Head of caudate nucleus (tissue), 42 donors: ENCODE results near the gene CREB5.

Experiments
- DNase-seq, 42 donors: peaks; one replicate each; pipeline versions ENCODE4 v3.0.0 to v3.0.0-alpha.2; 2020 to 2021; ENCODE audit warnings: mixed read lengths in 7 of 42
- intact Hi-C: fragments of 100-400 bp; cut with DNase I; formaldehyde crosslinking; loops from one replicate; pipeline ENCODE4 v1.15.0; 2022

The CREB5 gene

GRCh38 chr7:28677668-28678067 lies 265.4 kb downstream of the CREB5 start:
- no peak for DNase-seq
- intact Hi-C loops, result no loop called here

- intact Hi-C loops, result no loop called here
- DNase-seq, result no peak
Observed at GRCh38 chr7:28678431-28678965, 266.2 kb downstream of the CREB5 start.

- intact Hi-C loops, result loop anchor here (10.0 kb wide), 1 partner anchor 267 kb away; the partner anchor contains the start of gene CREB5
- DNase-seq, result no peak
Observed at GRCh38 chr7:28681693-28682310, 269.5 kb downstream of the CREB5 start.

GRCh38 chr7:28682801-28683200 lies 270.5 kb downstream of the CREB5 start:
- intact Hi-C loops, result loop anchor here (10.0 kb wide), 1 partner anchor 268 kb away; the partner anchor contains the start of gene CREB5
- DNase-seq, result no peak

- DNase-seq, result no peak
- intact Hi-C loops, result loop anchor here (10.0 kb wide), 1 partner anchor 270 kb away; the partner anchor contains the start of gene CREB5
Observed at GRCh38 chr7:28684650-28685241, 272.4 kb downstream of the CREB5 start.

GRCh38 chr7:28685242-28685643 lies 272.9 kb downstream of the CREB5 start:
- peak in 40 of 42 donors; percentile 11 to 79 (median 45) for DNase-seq
- intact Hi-C loops, result loop anchor here (10.0 kb wide), 1 partner anchor 270 kb away; the partner anchor contains the start of gene CREB5

- intact Hi-C loops, result loop anchor here (2.0 to 10.0 kb wide), 2 partner anchors 167 to 271 kb away; partner anchors contain the start of gene CREB5
- peak; percentile 67 to 98 (median 93) for DNase-seq
Observed at GRCh38 chr7:28685644-28686417, 273.5 kb downstream of the CREB5 start.

- intact Hi-C loops, result loop anchor here (2.0 to 10.0 kb wide), 2 partner anchors 166 to 272 kb away; partner anchors contain the start of gene CREB5
Observed at GRCh38 chr7:28686418-28686800, 274.1 kb downstream of the CREB5 start.

GRCh38 chr7:28687537-28687936 lies 275.2 kb downstream of the CREB5 start:
- no peak for DNase-seq
- intact Hi-C loops, result loop anchor here (2.0 to 10.0 kb wide), 2 partner anchors 165 to 273 kb away; partner anchors contain the start of gene CREB5

More at GRCh38 chr7:28686418-28686800, 274.1 kb downstream of the CREB5 start:
- peak in 21 of 42 donors; percentile 14 to 73 (median 37) for DNase-seq

- intact Hi-C loops, result loop anchor here (10.0 kb wide), 1 partner anchor 273 kb away; the partner anchor contains the start of gene CREB5
Observed at GRCh38 chr7:28688174-28688573, 275.9 kb downstream of the CREB5 start.

GRCh38 chr7:28688651-28689050 lies 276.3 kb downstream of the CREB5 start:
- intact Hi-C loops, result loop anchor here (10.0 kb wide), 1 partner anchor 274 kb away; the partner anchor contains the start of gene CREB5
- no peak for DNase-seq

More at GRCh38 chr7:28688174-28688573, 275.9 kb downstream of the CREB5 start:
- DNase-seq, result no peak

- peak in 3 of 42 donors; percentile 38 to 63 (median 42) for DNase-seq
- intact Hi-C loops, result loop anchor here (5.0 kb wide), 1 partner anchor 57 kb away; no protein-coding TSS in a partner anchor
Observed at GRCh38 chr7:28695300-28696295, 283.3 kb downstream of the CREB5 start.

GRCh38 chr7:28697913-28698563 lies 285.7 kb downstream of the CREB5 start:
- intact Hi-C loops, result loop anchor here (5.0 kb wide), 1 partner anchor 54 kb away; no protein-coding TSS in a partner anchor
- DNase-seq, result no peak

GRCh38 chr7:28698840-28699239 lies 286.5 kb downstream of the CREB5 start:
- DNase-seq, result no peak
- intact Hi-C loops, result loop anchor here (5.0 kb wide), 1 partner anchor 53 kb away; no protein-coding TSS in a partner anchor

GRCh38 chr7:28700096-28700495 lies 287.8 kb downstream of the CREB5 start:
- no peak for DNase-seq
- intact Hi-C loops, result no loop called here

GRCh38 chr7:28700790-28701203 lies 288.5 kb downstream of the CREB5 start:
- DNase-seq, result no peak
- intact Hi-C loops, result no loop called here

GRCh38 chr7:28701731-28702130 lies 289.4 kb downstream of the CREB5 start:
- no peak for DNase-seq
- intact Hi-C loops, result no loop called here
